H1 (cell line): Measurements from ENCODE around the gene PBXIP1. TPM values are rescaled to one million over a fixed set of nuclear protein-coding genes. Genes with fewer than 3 reads are reported as not detected.

Source experiments
- BCL11A ChIP-seq, 2 experiments: IDR thresholded peaks; one replicate each; pipeline ENCODE4 v1.6.1; 2011; ENCODE audit warnings: low read depth in 2 of 2, low read length in 2 of 2, mild to moderate bottlenecking in 2 of 2
- SP1 ChIP-seq: IDR thresholded peaks from 2 replicates; pipeline ENCODE4 v1.6.1; 2011; ENCODE audit warnings: low read depth, low read length
- polyA plus RNA-seq, 7 experiments: library from polyadenylated mRNA; depleted of rRNA in 3 of 7; stranded (reverse) in 5 of 7; unstranded in 2 of 7; fragments of >200 nt in 5 of 7; fragments of 200-250 nt in 2 of 7; gene quantifications; 1 replicate in 5 of 7; 2 replicates in 1 of 7; 4 replicates in 1 of 7; pipeline versions ENCODE4 v1.2.1 to v1.2.3, GENCODE V29; 2011 to 2013; ENCODE audit warnings: missing spikeins in 2 of 7, mixed read lengths in 2 of 7
- total RNA-seq: library from RNA; stranded (reverse); fragmentation: NEBNext Ultra II Directional; extraction: Animal tissue kit (Norgen Biotek cat#: 25700); gene quantifications from 2 replicates; pipeline ENCODE4 v1.2.1, GENCODE V29; 2021

The PBXIP1 gene
- total and polyA plus RNA-seq, 2 of the 8 experiments (the other 6 are each of a cell fraction or from before 2014, with no cell fraction given): 12.0 to 19.8 TPM

GRCh38 chr1:154961207-154962155, 5.6 kb upstream of the PBXIP1 start, which contains the start of gene PYGO2 (continued):
- no peak for TF ChIP-seq BCL11A (IDR thresholded peaks at IDR 0.05; ENCODE audit: low read depth in 2 of 2, low read length in 2 of 2)
- no peak for TF ChIP-seq SP1
- TF ChIP-seq, all 59 proteins: peak for 24
